A673 (cell line): Measurements from ENCODE around the gene TBX1.

ENCODE experiments used
- CTCF ChIP-seq: fragments of 300-800, 200-600 bp; sonication (generic); conservative IDR thresholded peaks from 2 replicates; pipeline ENCODE4 v1.5.1; 2017; ENCODE audit warnings: low read depth, mild to moderate bottlenecking, antibody characterized with exemption, low read length, moderate library complexity, mixed read lengths
- EZH2 ChIP-seq: fragments of 200-600 bp; sonication (generic); IDR thresholded peaks from 2 replicates; pipeline ENCODE4 v1.6.1; 2017; ENCODE audit warnings: borderline replicate concordance, low read depth, mild to moderate bottlenecking, mixed read lengths, antibody characterized with exemption, low read length; ENCODE audit not compliant: poor library complexity, severe bottlenecking

DNA sequence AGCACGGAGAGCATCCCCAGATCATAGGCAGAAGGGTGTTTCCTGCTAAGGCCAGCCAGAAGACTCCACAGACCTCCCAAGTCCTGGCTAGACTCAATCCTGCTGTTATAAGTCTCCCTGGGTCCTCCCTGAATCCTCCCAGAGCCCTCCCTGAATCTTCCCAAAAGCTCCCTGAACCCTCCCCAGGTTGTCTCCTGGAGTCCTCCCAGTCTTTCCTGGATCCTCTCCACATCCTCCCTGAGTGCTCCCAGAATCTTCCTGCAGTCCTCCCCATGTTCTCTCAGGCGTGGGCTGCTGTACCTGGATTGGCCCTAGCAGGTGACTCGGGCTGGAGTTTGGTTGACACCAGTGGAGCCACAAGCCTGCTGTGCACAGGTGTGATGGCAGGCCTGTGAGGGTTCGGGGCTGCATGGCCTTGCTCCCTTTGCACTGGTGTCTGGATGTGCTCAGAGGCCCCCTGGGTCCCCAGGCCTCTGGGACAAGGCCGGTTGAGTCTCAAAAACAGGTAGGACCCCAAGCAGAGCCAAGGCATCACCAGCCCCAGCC is 25.7 kb upstream of the TBX1 start:
- TF ChIP-seq CTCF = no peak
- TF ChIP-seq EZH2 = no peak
